ENCODE results near the gene DMRTB1.

DNA sequence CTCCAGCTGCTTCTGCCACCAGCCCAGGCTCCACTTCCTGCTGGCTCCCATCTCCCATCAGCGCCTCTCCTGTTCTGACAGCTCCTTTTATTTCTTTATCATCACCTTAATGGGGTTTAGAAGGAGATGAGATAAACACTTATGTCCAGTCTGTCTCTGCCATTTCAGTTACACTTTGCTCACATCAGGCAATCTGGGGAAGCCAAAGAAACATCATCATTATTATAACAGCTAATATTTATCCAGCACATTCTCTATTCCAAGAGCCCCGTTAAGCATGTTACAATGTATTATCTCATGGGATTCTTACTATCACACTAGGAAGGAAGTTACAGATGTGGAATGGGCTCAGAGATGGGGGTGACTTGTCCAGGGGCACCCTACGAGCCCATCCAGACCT, 31.2 kb downstream of the DMRTB1 start:
- TF ChIP-seq, protein P1, sequence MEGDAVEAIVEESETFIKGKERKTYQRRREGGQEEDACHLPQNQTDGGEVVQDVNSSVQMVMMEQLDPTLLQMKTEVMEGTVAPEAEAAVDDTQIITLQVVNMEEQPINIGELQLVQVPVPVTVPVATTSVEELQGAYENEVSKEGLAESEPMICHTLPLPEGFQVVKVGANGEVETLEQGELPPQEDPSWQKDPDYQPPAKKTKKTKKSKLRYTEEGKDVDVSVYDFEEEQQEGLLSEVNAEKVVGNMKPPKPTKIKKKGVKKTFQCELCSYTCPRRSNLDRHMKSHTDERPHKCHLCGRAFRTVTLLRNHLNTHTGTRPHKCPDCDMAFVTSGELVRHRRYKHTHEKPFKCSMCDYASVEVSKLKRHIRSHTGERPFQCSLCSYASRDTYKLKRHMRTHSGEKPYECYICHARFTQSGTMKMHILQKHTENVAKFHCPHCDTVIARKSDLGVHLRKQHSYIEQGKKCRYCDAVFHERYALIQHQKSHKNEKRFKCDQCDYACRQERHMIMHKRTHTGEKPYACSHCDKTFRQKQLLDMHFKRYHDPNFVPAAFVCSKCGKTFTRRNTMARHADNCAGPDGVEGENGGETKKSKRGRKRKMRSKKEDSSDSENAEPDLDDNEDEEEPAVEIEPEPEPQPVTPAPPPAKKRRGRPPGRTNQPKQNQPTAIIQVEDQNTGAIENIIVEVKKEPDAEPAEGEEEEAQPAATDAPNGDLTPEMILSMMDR (IDR thresholded peaks at IDR 0.05) = no peak
- no peak for TF ChIP-seq EZH2 (IDR thresholded peaks at IDR 0.05; ENCODE audit: borderline replicate concordance, insufficient read depth, low read depth, low read length, poor library complexity, severe bottlenecking)
